A673 (cell line): ENCODE measurements around the gene HNRNPC. TPM values are rescaled to one million over a fixed set of nuclear protein-coding genes. Genes with fewer than 3 reads are reported as not detected.

Experiments
- BruUV-seq: library from RNA; stranded (reverse); fragments of 400-500 nt; replicated peaks from 2 replicates; lab custom pipeline; 2021; lab: Mats Ljungman, UMichigan
- CTCF ChIA-PET: fragments of 300-600 bp; sonication (Branson Sonifier 250); formaldehyde crosslinking; loops from one replicate; lab custom pipeline; 2022; ENCODE audit warnings: antibody characterized with exemption; lab: Charles Lee
- POLR2A ChIA-PET: fragments of 300-600 bp; sonication (Branson Sonifier 250); formaldehyde crosslinking; loops from one replicate; lab custom pipeline; 2022; ENCODE audit warnings: antibody characterized with exemption; ENCODE audit not compliant: low non-redundant PET; lab: Charles Lee
- DNase-seq: peaks from one replicate; pipeline ENCODE4 v3.0.0-alpha.2; 2015; ENCODE audit warnings: low spot score
- H3K27ac ChIP-seq: fragments of 200-600 bp; sonication (generic); 2 replicates; pipeline ENCODE4 v1.5.1; 2016; ENCODE audit warnings: mixed run types, low read depth, mild to moderate bottlenecking, mixed read lengths, antibody characterized with exemption, low read length; ENCODE audit not compliant: poor library complexity, severe bottlenecking
- H3K27me3 ChIP-seq: fragments of 200-600 bp; sonication (generic); replicated peaks from 2 replicates; pipeline ENCODE4 v1.6.1; 2017; ENCODE audit warnings: mixed run types, low read depth, mild to moderate bottlenecking, mixed read lengths, antibody characterized with exemption, low read length; ENCODE audit not compliant: insufficient read depth, poor library complexity
- H3K36me3 ChIP-seq: fragments of 200-600 bp; sonication (generic); 2 replicates; pipeline ENCODE4 v1.6.1; 2016; ENCODE audit warnings: mixed run types, mild to moderate bottlenecking, mixed read lengths, antibody characterized with exemption, low read length; ENCODE audit not compliant: insufficient read depth, poor library complexity, severe bottlenecking
- H3K4me1 ChIP-seq: fragments of 200-600 bp; sonication (generic); 2 replicates; pipeline ENCODE4 v1.6.1; 2017; ENCODE audit warnings: mixed run types, mild to moderate bottlenecking, mixed read lengths, antibody characterized with exemption, low read length; ENCODE audit not compliant: insufficient read depth, poor library complexity, severe bottlenecking
- H3K4me3 ChIP-seq: fragments of 200-600 bp; sonication (generic); 2 replicates; pipeline ENCODE4 v1.5.1; 2016; ENCODE audit warnings: low read depth, mixed run types, mild to moderate bottlenecking, mixed read lengths, low read length; ENCODE audit not compliant: poor library complexity, severe bottlenecking
- H3K9me3 ChIP-seq: fragments of 200-600 bp; sonication (generic); 2 replicates; pipeline ENCODE4 v1.6.1; 2016; ENCODE audit warnings: mixed run types, low read depth, mild to moderate bottlenecking, mixed read lengths, antibody characterized with exemption, low read length; ENCODE audit not compliant: poor library complexity, severe bottlenecking
- EZH2 ChIP-seq: fragments of 200-600 bp; sonication (generic); IDR thresholded peaks from 2 replicates; pipeline ENCODE4 v1.6.1; 2017; ENCODE audit warnings: borderline replicate concordance, low read depth, mild to moderate bottlenecking, mixed read lengths, antibody characterized with exemption, low read length; ENCODE audit not compliant: poor library complexity, severe bottlenecking
- intact Hi-C: fragments of 100-400 bp; cut with micrococcal nuclease; formaldehyde crosslinking; loops from one replicate; pipeline ENCODE4 v1.10.0; 2022; ENCODE audit not compliant: unreplicated experiment
- total RNA-seq: library from RNA; stranded (reverse); gene quantifications from 2 replicates; pipeline ENCODE4 v1.2.3, GENCODE V29; 2021
- TF ChIP-seq, protein P1 (sequence below): fragments of 300-800, 200-600 bp; sonication (generic); conservative IDR thresholded peaks from 2 replicates; pipeline ENCODE4 v1.5.1; 2017; ENCODE audit warnings: low read depth, mild to moderate bottlenecking, antibody characterized with exemption, low read length, moderate library complexity, mixed read lengths

The HNRNPC gene
- total RNA-seq, 1 experiment from 2014 or later, result 949 TPM

DNA sequence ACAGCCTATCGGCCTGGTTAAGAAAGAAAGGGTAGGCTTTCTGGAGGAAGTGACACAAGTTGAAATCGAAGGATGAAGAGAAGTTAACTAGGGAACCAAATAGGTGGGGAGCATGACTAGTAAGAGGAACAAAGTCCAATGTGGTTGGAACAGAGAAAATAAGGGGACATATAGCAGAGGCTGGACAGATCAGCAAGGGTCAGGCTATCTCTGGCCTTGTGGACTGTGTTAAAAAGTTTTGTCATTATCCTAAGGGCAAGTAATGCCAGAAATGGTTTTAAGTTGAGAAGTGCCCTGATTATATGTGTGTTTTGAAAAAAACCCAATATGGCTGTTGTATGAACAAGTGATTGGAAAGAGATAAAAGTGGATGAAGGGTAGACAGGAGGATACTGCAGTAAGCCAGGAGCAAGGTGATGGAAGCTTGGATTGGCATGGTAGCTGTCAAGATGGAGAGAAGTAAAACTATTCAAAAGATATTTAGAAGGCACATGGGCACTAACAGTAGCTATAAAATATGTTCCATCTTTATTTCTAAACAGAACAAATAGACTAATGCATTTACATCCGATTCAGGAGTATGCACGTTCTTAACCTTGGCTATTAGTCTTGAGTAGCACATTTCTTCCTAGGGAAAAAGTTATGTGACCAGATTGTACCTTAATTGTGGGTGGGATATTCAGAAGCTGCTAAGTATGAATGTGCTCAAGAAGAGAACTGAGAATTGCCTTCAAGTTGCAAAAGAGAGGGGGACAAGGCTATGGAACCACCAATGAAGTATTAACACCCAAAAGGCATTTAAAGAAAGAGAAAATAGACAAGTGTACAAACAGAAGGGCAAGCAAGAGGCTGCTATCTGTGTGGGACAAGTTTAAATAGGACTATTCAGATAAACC lies 66.5 kb downstream of the HNRNPC start:
- Histone ChIP-seq H3K36me3 (peaks cover 25% of the 10 kb centered on the region), H3K27ac (no peak overlapping the region), H3K4me3 (no peak overlapping the region), H3K27me3 (no peaks in the 10 kb centered on the region), H3K9me3 (no peaks in the 10 kb centered on the region), H3K4me1 (no peaks in the 10 kb centered on the region)
- ChIA-PET CTCF (no interaction called here), POLR2A (no interaction called here)
- no peak for DNase-seq
- TF ChIP-seq, protein P1, sequence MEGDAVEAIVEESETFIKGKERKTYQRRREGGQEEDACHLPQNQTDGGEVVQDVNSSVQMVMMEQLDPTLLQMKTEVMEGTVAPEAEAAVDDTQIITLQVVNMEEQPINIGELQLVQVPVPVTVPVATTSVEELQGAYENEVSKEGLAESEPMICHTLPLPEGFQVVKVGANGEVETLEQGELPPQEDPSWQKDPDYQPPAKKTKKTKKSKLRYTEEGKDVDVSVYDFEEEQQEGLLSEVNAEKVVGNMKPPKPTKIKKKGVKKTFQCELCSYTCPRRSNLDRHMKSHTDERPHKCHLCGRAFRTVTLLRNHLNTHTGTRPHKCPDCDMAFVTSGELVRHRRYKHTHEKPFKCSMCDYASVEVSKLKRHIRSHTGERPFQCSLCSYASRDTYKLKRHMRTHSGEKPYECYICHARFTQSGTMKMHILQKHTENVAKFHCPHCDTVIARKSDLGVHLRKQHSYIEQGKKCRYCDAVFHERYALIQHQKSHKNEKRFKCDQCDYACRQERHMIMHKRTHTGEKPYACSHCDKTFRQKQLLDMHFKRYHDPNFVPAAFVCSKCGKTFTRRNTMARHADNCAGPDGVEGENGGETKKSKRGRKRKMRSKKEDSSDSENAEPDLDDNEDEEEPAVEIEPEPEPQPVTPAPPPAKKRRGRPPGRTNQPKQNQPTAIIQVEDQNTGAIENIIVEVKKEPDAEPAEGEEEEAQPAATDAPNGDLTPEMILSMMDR, result no peak
- no peak for TF ChIP-seq EZH2
- TSS peak; percentile 2 for BruUV-seq
- intact Hi-C loops, result no loop called here

DNA sequence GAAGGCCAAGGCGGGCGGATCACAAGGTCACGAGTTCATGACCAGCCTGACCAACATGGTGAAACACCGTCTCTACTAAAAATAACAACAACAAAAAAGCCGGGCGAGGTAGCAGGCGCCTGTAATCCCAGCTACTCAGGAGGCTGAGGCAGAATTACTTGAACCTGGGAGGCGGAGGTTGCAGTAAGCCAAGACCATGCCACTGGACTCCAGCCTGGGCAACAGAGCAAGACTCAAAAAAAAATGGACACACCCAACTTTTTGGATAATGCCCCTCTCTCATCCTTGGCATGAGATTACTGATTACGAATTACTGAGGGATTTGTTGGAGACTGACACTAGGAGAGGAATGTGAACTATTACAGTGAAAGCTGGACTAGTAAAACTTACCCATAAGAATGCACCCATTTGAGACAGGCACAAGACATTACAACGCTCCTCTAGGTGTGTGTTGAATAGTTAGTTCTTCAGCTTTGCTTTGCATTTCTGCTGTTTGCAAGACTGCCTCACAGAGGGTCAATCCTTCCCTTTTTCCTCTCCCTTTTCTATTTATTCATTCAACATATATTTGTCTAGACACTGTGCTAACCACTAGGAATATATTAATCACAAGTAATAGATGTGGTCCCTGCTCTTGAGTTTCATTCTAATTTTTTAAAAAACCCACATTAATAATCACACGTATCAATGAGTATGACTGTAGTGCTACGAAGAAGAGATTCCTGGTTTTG lies 67.3 kb downstream of the HNRNPC start:
- no TSS peak for BruUV-seq
- CTCF ChIA-PET, result no interaction called here

DNA sequence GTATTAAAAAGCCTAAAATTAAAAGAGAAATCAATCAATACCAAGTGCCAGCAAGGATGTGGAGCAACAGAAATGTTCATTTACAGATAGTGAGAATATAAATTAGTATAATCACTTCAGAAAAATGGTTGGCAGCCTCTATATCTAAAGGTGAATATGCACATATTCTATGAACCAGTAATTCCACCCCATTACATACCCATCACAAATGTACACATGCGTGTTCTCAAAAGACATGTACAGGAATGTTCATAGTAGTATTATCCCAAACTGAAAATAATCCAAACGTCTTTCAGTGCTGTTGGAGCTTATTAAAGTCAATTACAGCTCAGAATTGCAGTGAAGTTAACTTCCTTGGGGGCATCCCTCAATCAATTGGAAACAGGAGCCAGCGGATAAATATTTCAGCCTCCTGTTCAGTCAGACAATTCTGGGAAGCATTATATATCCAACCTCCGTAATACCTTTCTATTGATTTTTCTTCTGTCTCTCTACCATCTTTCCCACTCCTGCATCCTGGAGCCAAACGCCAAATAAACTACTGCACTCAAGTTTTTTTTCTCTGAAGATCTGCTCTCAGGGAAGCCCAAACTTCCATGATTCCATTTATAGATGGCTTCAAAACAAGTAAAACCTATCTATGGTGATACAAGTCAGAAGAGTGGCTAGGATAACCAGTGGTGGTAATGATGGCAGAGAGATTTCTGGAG lies 68.3 kb downstream of the HNRNPC start:
- ChIA-PET POLR2A (no interaction called here), CTCF (no interaction called here)
- Histone ChIP-seq H3K27ac (no peak overlapping the region), H3K36me3 (peaks cover 7% of the 10 kb centered on the region), H3K9me3 (no peaks in the 10 kb centered on the region), H3K4me1 (no peaks in the 10 kb centered on the region), H3K27me3 (no peaks in the 10 kb centered on the region), H3K4me3 (no peak overlapping the region)
- BruUV-seq, result no TSS peak
- intact Hi-C loops, result no loop called here
- DNase-seq, result no peak
- TF ChIP-seq, protein P1, result no peak
- TF ChIP-seq EZH2, result no peak

More for the DNA sequence above, 67.3 kb downstream of the HNRNPC start:
- DNase-seq, result no peak
- Histone ChIP-seq H3K9me3 (no peaks in the 10 kb centered on the region), H3K27me3 (no peaks in the 10 kb centered on the region), H3K36me3 (peaks cover 17% of the 10 kb centered on the region), H3K4me1 (no peaks in the 10 kb centered on the region), H3K4me3 (no peak overlapping the region), H3K27ac (no peak overlapping the region)
- intact Hi-C loops, result no loop called here
- TF ChIP-seq EZH2, result no peak
- TF ChIP-seq, protein P1, result no peak
- POLR2A ChIA-PET, result no interaction called here
